SK-N-SH (cell line): ENCODE results near the gene ATM.

Source experiments
- CHD2 ChIP-seq: fragments of 150-350 bp; IDR thresholded peaks from 2 replicates; pipeline ENCODE4 v1.6.1; 2018; ENCODE audit warnings: low read length; ENCODE audit not compliant: partially characterized antibody
- EP300 ChIP-seq, 2 experiments: IDR thresholded peaks; 2 replicates each; pipeline versions ENCODE4 v1.4.0 to v1.6.1; 2012; ENCODE audit warnings: borderline replicate concordance in 1 of 2, low read depth in 1 of 2, low read length in 1 of 2
- EZH2phosphoT487 ChIP-seq: fragments of 200-600 bp; sonication (generic); IDR thresholded peaks from 2 replicates; pipeline ENCODE4 v1.6.1; 2017; ENCODE audit warnings: low read depth, mixed run types, mild to moderate bottlenecking, antibody characterized with exemption, moderate library complexity, borderline replicate concordance
- GATA2 ChIP-seq: sonication (generic); formaldehyde crosslinking; IDR thresholded peaks from 2 replicates; pipeline ENCODE4 v1.5.0; 2020; ENCODE audit warnings: mild to moderate bottlenecking, missing genetic modification reagents
- RCOR1 ChIP-seq: fragments of 150-350 bp; IDR thresholded peaks from 2 replicates; pipeline ENCODE4 v1.6.1; 2017; ENCODE audit warnings: antibody characterized with exemption, low read length
- TF ChIP-seq, protein P1 (sequence below): fragments of 200-600 bp; sonication (generic); IDR thresholded peaks from 2 replicates; pipeline ENCODE4 v1.6.1; 2017; ENCODE audit warnings: antibody characterized with exemption, mild to moderate bottlenecking, moderate library complexity
- TF ChIP-seq, protein P2 (sequence below): IDR thresholded peaks from 2 replicates; pipeline ENCODE4 v1.6.1; 2012; ENCODE audit warnings: mild to moderate bottlenecking, low read depth, low read length, moderate library complexity
- TF ChIP-seq, protein P3 (sequence below): IDR thresholded peaks from 2 replicates; pipeline ENCODE4 v1.4.0; 2012; ENCODE audit warnings: low read depth, borderline replicate concordance

DNA sequence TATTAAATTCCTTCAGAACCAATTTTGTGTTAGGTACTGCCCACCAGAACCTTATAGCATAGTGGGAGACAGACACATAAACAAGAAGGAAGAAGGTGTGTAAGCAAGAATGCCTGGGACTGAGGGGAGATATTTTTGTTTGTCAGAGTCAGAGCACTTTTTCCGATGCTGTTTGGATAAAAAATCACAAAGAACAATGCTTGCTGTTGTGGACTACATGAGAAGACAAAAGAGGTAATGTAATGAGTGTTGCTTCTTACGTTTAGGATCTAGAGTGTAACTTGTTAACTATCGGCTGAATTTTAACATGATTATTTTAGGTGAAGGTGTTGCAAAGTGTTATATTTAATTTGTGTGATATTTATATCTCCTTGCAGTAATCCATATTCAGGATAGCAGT lies 84.9 kb downstream of the ATM start:
- TF ChIP-seq, protein P1, sequence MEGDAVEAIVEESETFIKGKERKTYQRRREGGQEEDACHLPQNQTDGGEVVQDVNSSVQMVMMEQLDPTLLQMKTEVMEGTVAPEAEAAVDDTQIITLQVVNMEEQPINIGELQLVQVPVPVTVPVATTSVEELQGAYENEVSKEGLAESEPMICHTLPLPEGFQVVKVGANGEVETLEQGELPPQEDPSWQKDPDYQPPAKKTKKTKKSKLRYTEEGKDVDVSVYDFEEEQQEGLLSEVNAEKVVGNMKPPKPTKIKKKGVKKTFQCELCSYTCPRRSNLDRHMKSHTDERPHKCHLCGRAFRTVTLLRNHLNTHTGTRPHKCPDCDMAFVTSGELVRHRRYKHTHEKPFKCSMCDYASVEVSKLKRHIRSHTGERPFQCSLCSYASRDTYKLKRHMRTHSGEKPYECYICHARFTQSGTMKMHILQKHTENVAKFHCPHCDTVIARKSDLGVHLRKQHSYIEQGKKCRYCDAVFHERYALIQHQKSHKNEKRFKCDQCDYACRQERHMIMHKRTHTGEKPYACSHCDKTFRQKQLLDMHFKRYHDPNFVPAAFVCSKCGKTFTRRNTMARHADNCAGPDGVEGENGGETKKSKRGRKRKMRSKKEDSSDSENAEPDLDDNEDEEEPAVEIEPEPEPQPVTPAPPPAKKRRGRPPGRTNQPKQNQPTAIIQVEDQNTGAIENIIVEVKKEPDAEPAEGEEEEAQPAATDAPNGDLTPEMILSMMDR: no peak
- TF ChIP-seq EZH2phosphoT487: no peak
- TF ChIP-seq, protein P2, sequence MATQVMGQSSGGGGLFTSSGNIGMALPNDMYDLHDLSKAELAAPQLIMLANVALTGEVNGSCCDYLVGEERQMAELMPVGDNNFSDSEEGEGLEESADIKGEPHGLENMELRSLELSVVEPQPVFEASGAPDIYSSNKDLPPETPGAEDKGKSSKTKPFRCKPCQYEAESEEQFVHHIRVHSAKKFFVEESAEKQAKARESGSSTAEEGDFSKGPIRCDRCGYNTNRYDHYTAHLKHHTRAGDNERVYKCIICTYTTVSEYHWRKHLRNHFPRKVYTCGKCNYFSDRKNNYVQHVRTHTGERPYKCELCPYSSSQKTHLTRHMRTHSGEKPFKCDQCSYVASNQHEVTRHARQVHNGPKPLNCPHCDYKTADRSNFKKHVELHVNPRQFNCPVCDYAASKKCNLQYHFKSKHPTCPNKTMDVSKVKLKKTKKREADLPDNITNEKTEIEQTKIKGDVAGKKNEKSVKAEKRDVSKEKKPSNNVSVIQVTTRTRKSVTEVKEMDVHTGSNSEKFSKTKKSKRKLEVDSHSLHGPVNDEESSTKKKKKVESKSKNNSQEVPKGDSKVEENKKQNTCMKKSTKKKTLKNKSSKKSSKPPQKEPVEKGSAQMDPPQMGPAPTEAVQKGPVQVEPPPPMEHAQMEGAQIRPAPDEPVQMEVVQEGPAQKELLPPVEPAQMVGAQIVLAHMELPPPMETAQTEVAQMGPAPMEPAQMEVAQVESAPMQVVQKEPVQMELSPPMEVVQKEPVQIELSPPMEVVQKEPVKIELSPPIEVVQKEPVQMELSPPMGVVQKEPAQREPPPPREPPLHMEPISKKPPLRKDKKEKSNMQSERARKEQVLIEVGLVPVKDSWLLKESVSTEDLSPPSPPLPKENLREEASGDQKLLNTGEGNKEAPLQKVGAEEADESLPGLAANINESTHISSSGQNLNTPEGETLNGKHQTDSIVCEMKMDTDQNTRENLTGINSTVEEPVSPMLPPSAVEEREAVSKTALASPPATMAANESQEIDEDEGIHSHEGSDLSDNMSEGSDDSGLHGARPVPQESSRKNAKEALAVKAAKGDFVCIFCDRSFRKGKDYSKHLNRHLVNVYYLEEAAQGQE: no peak
- no peak for TF ChIP-seq RCOR1
- no peak for TF ChIP-seq GATA2 (CRISPR knock-in tag)
- TF ChIP-seq EP300 (IDR thresholded peaks at IDR 0.05; ENCODE audit: borderline replicate concordance in 1 of 2, low read depth in 1 of 2, low read length in 1 of 2): no peak
- TF ChIP-seq, protein P3, sequence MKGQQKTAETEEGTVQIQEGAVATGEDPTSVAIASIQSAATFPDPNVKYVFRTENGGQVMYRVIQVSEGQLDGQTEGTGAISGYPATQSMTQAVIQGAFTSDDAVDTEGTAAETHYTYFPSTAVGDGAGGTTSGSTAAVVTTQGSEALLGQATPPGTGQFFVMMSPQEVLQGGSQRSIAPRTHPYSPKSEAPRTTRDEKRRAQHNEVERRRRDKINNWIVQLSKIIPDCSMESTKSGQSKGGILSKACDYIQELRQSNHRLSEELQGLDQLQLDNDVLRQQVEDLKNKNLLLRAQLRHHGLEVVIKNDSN: no peak
- no peak for TF ChIP-seq CHD2
